ENCODE results near the gene ZNF440.
A peak's percentile ranks its signal among the peaks of the same experiment; 100 is the strongest.
"Not testable (repeated sequence)": the region's sequence is repeated elsewhere in the genome, so short reads cannot be mapped to it uniquely, and the experiment has no call there.

Gene ZNF440

DNA sequence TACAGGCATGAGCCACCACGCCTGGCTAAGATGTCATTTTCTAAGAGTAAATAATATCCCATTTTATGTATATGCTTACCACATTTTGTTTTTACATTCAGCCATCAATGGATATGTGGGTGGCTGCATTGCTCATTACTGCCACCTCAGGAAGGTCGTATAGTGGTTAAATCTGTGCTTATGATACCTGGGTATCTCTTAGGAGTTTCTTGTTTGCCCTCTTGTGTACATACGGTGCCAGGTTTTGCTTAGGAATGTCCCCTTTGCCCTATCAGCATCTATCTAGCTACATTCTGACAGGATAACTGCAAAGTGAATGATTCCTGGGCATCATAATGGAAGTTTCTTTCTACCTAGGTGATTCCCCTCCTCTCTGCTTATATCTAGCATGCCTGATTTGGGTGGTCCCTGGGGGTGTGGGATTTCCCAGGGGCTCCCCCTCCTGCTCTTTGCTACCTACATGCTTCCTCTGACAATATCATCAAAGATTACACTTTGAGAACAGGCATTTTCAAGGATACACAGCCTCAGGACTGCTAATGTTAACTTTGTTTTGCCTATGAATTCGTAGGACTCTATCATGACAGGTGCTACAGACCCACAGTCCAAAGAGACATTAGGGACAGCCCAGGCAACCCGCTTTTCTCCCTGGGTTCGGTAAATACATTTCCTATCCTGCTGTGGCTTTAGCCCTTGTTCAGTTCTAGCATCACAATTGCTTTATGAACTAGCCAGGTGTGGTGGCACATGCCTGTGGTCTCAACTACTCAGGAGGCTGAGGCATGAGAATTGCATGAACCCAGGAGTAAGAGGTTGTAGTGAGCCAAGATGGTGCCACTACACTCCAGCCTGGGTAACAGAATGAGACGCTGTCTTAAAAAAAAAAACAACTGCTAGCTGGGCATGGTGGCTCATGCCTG lies 15.1 kb downstream of the ZNF440 start:
- DNase-seq, result not testable (repeated sequence)

DNA sequence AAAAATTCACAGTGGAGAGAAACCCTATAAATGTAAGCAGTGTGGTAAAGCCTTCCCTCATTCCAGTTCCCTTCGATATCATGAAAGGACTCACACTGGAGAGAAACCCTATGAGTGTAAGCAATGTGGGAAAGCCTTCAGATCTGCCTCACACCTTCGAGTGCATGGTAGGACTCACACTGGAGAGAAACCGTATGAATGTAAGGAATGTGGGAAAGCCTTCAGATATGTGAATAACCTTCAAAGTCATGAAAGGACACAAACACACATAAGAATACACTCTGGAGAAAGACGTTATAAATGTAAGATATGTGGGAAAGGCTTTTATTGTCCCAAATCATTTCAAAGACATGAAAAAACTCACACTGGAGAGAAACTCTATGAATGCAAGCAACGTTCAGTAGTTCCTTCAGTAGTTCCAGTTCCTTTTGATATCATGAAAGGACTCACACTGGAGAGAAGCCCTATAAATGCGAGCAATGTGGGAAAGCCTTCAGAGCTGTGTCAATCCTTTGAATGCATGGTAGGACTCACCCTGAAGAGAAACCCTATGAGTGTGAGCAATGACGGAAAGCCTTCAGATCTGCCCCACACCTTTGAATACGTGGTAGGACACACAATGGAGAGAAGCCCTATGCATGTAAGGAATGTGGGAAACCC lies 18.3 kb downstream of the ZNF440 start:
- DNase-seq, result no peak

DNA sequence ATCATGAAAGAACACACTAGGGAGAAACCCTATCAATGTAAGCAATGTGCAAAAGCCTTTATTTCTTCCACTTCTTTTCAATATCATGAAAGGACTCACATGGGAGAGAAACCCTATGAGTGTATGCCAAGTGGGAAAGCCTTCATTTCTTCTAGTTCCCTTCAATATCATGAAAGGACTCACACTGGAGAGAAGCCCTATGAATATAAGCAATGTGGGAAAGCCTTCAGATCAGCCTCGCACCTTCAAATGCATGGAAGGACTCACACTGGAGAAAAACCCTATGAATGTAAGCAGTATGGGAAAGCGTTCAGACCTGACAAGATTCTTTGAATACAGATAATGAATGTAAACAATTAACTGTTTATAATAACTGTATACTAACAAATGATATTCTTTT lies 19.5 kb downstream of the ZNF440 start:
- no peak for DNase-seq

DNA sequence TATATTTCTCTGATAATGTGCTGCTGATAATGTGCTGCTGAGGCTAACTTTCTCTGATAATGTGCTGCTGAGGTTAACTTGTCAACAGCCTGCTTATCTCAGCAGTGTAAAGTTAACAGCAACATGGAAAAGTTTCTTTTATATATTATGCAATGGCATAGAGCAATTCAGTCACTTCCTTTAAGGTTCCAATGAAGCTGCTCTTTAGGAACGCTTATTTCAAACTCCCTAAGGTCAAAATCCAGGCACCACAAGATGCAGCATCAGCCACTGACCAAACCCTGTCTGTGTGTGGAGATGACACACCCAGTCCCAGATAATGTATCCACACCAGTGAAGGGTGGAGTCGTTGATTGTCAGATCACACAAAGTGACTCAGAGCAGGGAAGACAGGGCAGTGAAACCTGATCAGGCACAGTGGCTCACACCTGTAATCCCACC lies 21.6 kb downstream of the ZNF440 start:
- DNase-seq, result not testable (repeated sequence)

DNA sequence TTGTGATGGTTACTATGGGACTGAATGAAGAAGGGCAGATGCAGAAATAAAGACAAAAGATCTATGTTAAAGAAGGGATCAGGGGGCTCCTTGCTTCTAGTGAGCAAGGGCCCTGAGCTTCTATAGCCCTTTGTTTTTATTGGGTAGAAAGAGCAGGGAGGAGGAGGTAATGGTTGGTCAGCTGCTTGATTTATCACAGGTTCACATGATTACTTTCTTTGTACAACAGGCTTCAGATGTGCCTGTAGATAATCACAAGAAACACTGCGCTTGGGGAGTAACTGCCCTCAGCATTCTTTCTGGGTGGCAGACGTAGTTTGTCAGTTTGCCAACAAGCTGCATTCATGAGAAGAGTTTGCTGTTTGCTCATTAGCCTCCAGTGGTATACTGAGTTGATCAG lies 29.6 kb downstream of the ZNF440 start:
- no peak for DNase-seq

DNA sequence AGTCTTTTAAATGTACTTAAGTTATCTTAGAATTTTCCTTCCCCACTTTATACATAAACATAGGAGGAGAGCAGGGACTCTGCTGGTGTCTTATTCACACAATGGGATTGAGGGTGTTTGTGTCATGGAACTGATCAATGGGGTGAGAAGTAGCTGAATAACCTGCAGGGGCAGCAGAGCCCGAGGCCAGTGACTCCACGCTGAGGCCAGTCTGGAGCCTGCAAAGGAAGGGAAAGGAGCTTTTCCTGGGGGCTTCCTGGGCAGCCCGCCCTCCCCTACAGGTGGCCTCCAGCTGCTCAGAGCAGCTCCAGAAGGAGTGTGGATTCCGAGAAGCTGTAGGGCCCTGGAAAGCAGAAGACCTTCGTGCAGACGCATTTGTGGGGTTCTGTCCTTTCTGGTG lies 33.5 kb downstream of the ZNF440 start:
- DNase-seq, result not testable (repeated sequence)

DNA sequence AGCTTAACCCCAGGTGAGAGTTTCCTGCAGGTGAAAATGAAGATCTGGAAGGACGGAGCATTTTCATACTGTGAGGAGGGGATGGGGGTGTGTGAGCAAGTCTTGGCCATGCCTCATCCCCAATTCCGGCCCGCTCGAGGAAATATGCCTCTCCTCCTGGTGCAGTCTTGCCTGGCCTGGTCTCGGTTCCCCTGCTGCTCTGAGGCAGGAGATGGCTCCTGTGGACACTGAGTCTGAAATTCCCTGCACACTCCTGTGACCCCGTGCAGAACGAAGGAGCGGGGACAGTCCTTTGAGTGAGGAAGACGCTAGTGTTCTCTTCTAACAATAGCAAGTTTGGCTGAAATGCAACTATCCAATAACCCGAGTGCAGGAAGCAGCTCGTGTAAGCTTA lies 34.1 kb downstream of the ZNF440 start:
- DNase-seq, result peak in 1 of 5 donors; percentile 0

DNA sequence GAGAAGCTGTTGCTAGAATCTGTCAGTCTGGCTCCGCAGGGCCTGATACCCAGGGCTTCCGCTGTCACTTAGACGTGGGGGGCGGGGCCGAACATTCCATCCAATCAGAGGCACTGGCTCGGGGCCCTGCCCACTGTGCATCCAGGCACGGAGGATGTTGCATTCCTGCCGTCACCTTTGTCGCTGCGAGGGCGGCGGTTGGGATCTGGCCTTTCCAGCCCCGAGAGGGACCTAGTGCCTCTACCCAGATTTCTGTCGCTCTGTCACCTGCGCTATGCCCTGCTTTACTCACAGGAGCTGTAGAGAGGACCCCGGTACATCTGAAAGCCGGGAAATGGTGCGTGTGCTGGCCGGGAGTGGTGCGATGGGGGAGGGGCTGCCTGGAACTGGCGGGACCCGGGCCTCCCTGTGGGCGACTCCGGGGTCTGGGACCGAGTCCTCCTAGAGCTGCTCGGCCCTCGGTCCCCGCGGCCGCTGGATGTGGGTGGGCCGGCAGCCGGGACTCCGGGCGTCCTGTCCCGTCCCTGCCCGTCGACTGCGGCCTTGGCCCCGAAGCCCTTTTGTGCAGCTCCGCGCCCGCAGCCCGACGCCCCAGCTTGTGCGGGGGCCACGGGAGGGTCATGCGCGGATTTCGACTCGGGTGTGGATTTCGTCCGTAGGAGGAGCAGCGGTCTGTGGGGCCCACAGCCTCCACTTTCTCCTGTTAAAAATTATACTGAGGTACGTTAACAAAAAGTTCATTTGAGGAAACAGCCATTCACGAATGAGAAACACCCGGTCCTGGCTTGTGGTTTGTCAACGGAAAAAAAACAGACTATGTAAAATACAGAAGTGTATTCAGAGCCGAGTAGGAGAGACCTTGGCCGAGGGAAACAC lies 34.8 kb downstream of the ZNF440 start, which contains the start of gene ZNF439:
Gene ZNF439, plus strand, starts transcription at position 133 of the 876 bp plus-strand sequence. Its CDS starts 142 bp downstream, at position 275.
- DNase-seq, result peak; percentile 74 to 90 (median 80)

DNA sequence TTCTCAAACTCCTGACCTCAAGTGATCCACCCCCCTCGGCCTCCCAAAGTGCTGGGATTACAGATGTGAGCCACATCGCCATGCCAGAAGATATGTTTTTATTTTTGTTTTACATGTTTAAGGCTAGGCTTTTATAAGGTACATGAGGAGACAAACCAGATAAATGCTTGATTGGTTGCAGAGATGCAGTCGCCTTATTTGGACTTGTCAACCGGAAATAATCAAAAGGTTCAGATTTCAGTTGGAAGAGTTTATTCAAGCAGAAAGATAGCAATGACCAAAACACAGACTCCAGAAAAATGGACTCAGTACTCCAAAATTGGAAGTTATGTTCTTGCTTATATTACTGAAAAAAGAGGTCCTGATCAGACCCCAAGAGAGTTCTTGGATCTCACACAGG lies 36.2 kb downstream of the ZNF440 start:
- not testable (repeated sequence) for DNase-seq

DNA sequence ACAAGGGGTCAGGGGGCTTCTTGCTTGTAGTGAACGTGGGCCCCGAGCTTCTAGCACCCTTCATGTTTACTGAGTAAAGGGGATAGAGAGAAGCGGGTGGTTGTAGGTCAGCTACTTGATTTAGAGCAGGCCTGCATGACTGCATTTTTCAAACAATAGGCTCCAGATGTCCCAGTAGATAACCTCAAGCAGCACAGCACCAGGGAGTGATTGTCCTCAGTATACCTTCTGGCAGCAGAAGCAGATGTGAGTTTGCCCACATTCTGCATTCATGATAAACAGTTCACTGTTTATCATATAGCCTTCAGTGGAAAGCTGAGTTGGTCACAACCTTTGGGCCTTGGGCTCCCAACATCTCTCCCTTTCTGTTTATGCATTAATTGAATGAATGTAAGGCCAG lies 39.3 kb downstream of the ZNF440 start:
- no peak for DNase-seq

DNA sequence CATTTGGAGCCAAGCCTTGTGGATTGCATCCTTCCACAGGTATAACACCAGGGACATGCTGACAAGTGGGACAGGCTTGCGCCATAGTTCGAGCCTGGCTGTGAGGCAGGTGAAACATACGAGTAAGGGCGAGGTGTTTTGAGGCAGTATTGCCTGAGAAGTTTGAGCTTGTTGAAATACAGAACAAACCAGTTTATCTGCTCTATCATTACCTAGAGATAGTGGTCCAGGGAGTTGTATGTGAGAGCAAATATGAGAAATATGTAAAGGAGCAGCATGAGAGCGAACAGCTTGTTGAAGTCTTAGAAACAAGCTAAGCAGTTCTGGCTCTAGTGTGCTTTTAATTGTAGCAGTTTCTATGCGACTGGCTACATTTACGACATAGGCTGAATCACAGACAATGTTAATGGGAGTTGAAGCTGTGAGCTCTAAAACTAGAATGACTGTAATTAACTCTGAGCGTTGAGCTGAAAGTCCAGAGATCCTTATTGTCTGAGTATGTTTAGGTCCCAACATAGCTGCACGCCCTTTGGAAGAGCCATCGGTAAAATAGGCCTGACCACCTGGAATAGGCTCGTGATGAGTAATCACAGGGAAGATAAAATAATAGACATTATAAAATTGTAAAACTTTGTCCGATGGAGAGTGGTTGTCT lies 42.6 kb downstream of the ZNF440 start:
- no peak for DNase-seq

DNA sequence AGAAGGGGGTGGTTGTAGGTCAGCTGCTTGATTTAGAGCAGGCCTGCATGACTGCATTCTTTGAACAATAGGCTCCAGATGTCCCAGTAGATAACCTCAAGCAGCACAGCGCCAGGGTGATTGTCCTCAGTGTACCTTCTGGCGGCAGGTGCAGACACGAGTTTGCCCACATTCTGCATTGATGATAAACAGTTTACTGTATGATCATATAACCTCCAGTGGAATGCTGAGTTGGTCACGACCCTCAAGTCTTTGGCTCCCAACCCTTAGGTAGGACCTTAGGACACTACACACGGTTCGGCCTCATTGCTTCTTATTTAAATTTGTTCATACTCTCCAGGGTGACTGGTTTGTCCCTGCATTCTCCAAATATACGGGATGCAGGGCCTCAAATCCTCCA lies 46.6 kb downstream of the ZNF440 start:
- DNase-seq, result no peak

DNA sequence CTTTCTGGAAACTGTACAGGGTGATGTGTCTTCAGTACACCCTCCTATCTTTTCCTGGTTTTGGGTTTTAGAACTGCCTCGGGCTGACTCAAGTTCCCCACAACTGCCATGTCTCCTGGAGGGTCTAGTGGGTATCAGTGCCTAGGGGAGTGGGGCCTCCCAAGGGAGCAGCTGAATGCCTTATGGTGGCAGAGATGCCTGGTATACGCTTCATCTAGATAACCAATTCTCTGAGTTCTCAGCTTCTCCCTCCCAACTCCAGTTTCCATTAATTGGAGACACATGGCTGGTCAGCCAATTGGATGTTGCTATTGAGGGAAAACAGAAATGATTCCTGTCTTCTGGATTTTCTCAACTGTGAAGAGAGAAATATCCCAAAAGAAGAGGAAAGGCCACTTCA lies 47.2 kb downstream of the ZNF440 start:
- DNase-seq, result no peak

DNA sequence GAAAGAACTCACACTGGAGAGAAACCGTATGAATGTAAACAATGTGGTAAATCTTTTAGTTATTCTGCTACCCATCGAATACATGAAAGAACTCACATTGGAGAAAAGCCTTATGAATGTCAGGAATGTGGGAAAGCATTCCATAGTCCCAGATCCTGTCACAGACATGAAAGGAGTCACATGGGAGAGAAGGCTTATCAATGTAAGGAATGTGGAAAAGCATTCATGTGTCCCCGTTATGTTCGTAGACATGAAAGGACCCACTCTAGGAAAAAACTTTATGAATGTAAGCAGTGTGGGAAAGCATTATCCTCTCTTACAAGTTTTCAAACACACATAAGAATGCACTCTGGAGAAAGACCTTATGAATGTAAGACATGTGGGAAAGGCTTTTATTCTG lies 53.7 kb downstream of the ZNF440 start:
- not testable (repeated sequence) for DNase-seq

DNA sequence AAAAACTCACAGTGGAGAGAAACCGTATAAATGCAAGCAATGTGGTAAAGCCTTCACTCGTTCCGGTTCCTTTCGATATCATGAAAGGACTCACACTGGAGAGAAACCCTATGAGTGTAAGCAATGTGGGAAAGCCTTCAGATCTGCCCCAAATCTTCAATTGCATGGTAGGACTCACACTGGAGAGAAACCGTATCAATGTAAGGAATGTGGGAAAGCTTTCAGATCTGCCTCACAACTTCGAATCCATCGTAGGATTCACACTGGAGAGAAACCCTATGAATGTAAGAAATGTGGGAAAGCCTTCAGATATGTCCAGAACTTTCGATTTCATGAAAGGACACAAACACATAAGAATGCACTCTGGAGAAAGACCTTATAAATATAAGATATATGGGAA lies 54.1 kb downstream of the ZNF440 start:
- no peak for DNase-seq

DNA sequence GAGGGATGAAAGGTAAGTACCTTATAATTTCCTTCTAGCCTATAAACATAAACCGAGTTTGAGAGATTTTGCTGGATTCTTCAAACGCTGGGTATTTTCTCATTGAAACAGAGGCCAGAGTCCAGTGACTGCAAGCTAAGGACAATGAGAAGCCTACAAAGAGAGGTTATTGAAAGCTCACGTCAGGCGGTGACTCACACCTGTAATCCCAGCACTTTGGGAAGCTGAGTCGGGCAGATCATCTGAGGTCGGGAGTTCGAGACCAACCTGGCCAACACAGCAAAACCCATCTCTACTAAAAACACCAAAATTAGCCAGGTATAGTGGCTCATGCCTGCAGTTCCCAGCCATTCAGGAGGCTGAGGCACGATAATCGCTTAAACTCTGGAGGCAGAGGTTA lies 58.6 kb downstream of the ZNF440 start:
- no peak for DNase-seq

DNA sequence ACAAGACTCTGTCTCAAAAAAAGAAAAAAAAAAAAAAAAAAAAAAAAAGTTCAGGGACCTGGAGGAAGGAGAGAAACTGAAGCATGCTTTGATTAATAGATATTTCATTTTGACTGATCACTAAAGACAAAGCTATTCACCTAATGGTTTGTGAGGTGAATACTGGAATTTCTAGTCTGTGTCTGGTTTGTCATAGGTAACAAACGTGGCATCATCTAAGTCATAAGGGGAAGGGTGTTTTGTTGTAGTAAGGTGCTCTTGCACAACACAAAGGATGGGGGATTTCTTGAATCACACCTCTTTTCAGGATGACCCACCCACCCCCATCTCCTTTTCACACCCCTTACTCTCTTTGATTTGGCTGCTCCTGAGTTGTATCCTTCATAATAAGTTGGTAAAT lies 59.7 kb downstream of the ZNF440 start:
- no peak for DNase-seq

DNA sequence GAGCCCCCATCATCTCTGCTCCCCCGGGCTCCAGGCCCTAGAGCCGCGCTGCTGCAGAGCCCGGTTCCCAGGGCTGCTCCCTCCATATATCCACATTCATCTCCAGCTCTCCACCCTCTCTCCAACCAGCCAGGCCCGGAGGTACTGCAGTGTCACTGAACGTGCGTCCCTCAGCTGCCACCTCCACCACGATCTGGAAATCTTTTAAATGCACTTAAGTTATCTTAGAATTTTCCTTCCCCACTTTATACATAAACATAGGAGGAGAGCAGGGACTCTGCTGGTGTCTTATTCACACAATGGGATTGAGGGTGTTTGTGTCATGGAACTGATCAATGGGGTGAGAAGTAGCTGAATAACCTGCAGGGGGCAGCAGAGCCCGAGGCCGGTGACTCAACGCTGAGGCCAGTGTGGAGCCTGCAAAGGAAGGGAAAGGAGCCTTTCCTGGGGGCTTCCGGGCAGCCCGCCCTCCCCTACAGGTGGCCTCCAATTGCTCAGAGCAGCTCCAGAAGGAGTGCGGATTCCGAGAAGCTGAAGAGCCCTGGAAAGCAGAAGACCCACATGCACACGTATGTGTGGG lies 65.7 kb downstream of the ZNF440 start:
- peak in 4 of 5 donors; percentile 6 to 33 (median 16) for DNase-seq

DNA sequence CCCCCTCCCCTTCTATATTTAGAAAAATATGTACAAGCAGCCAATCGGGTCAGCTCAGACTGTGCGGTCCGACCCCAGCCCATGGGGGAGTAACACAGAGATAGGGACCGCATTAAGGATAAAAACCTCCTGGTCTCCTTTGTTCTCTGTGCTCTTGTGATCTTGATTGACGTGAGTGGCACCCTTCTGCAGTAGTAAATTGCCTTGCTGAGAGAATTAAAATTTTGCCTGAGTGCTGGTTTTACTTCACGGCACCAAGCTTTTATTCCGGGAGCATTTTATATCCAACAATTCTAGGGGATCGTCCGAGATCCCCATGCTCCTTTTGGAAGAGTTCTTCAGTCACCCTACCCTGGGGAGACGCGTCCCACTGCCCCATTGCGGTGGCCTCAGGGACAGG lies 66.5 kb downstream of the ZNF440 start:
- DNase-seq, result no peak

DNA sequence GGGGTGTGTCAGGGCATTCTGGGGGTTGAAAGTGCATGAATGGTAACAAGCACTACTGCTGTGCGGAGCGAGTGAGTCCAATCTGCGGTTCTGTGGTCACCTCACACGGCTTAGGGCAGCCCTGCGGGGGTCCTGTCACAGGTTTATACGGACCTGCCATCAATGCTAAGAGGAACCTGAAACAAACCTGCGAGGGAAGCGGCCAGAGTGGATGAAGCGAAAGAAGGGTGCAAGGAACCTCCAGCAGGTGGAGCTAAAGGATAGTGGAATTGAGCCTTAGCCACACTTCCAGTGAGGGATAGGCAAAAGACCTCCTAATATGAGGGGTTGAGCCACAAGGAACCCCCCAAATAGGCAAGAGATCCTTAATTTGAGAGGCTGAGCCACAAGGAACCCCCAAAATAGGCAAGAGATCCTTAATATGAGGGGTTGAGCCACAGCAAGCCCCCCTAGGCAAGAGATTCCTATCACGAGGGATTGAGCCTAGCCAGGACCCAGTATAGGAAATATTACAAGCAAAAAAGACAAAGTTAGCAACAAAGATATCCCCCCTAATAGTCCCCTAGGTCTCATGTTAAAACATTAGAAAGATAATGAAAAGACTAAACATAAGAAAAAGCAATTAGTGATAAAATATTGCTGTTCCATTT lies 67.2 kb downstream of the ZNF440 start:
- peak; percentile 9 to 60 (median 42) for DNase-seq

DNA sequence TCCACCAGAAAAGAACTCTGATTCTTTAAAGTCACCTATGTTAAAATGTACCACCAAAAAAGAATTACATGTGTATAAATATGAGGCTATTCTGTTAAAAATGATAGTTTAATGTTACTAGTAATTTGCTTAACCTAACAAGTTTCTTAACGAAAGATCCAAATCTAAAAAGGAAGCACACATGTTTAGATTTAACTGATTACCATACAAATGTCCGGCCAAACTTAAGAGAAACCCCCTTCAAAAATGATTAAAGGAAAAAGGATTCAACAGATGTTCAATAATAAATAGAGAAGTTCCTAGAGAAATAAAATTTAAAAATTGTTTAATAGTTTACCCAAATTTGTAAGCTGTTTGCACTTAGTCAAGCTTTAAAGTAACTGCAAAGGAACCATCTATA lies 68.5 kb downstream of the ZNF440 start:
- DNase-seq, result no peak

All from T-helper 1 cell (primary cell).